Endodermal cell (in vitro differentiated cells): Measurements from ENCODE around the gene TSPAN9. TPM values are rescaled to one million over a fixed set of nuclear protein-coding genes. Genes with fewer than 3 reads are reported as not detected.
A peak's percentile ranks its signal among the peaks of the same experiment; 100 is the strongest.

Source experiments
- DNase-seq: peaks from one replicate; pipeline ENCODE4 v3.0.0-alpha.2; 2017
- H3K27ac ChIP-seq: 2 replicates; pipeline ENCODE4 v1.5.1; 2013; ENCODE audit warnings: mild to moderate bottlenecking, low read depth, low read length, moderate library complexity
- H3K27me3 ChIP-seq: 2 replicates; pipeline ENCODE4 v1.6.1; 2013; ENCODE audit warnings: mild to moderate bottlenecking, low read length, moderate library complexity; ENCODE audit not compliant: insufficient read depth, control insufficient read depth, poor library complexity, severe bottlenecking
- H3K36me3 ChIP-seq: 2 replicates; pipeline ENCODE4 v1.7.0; 2013; ENCODE audit warnings: mild to moderate bottlenecking, low read length, moderate library complexity; ENCODE audit not compliant: control insufficient read depth, insufficient read depth
- H3K4me1 ChIP-seq: one replicate; pipeline ENCODE4 v1.7.0; 2013; ENCODE audit warnings: low read length; ENCODE audit not compliant: control insufficient read depth, insufficient read depth
- H3K4me3 ChIP-seq: 2 replicates; pipeline ENCODE4 v1.5.1; 2013; ENCODE audit warnings: mild to moderate bottlenecking, low read length, moderate library complexity
- H3K9ac ChIP-seq: 2 replicates; pipeline ENCODE4 v1.6.1; 2013; ENCODE audit warnings: mild to moderate bottlenecking, low read length, moderate library complexity; ENCODE audit not compliant: poor library complexity, severe bottlenecking; ENCODE audit errors: extremely low read depth
- H3K9me3 ChIP-seq: 2 replicates; pipeline ENCODE4 v1.6.1; 2013; ENCODE audit warnings: mild to moderate bottlenecking, low read length, moderate library complexity; ENCODE audit not compliant: control insufficient read depth
- H3K27ac Mint-ChIP-seq: 2 replicates; pipeline ENCODE4 v1.8.0; 2020; ENCODE audit warnings: mixed read lengths
- H3K27me3 Mint-ChIP-seq: 2 replicates; pipeline ENCODE4 v1.8.0; 2021; ENCODE audit warnings: mild to moderate bottlenecking, mixed read lengths; ENCODE audit not compliant: insufficient read depth
- H3K36me3 Mint-ChIP-seq: 2 replicates; pipeline ENCODE4 v1.8.0; 2020; ENCODE audit warnings: low read depth, mixed read lengths
- H3K4me1 Mint-ChIP-seq: 2 replicates; pipeline ENCODE4 v1.8.0; 2020; ENCODE audit warnings: mixed read lengths
- H3K4me3 Mint-ChIP-seq: 2 replicates; pipeline ENCODE4 v1.8.0; 2020; ENCODE audit warnings: mild to moderate bottlenecking, moderate library complexity, mixed read lengths
- H3K9me3 Mint-ChIP-seq: 2 replicates; pipeline ENCODE4 v1.8.0; 2020; ENCODE audit warnings: mild to moderate bottlenecking, mixed read lengths
- WGBS, 2 experiments: methylation state at CpG; one replicate each; pipeline versions ENCODE4 v1.1.5 to v1.1.7; 2013; ENCODE audit warnings: missing lambda C conversion rate in 2 of 2, mixed read lengths in 1 of 2; ENCODE audit not compliant: insufficient coverage in 1 of 2, insufficient read length in 1 of 2; 5-methylcytosine and 5-hydroxymethylcytosine counted together
- total RNA-seq, 2 donors: library from RNA; stranded (reverse); fragmentation: NEBNext Ultra II Directional in 1 of 2; extraction: Animal tissue kit (Norgen Biotek cat#: 25700) in 1 of 2; gene quantifications; 2 replicates in 1 of 2; 3 replicates in 1 of 2; pipeline ENCODE4 v1.2.1, GENCODE V29; 2021
- TF ChIP-seq, protein P1 (sequence below): fragments of 200-600 bp; sonication (generic); conservative IDR thresholded peaks from 2 replicates; pipeline ENCODE4 v1.5.0; 2021; ENCODE audit warnings: antibody characterized with exemption, mild to moderate bottlenecking

The TSPAN9 gene
- total RNA-seq, 2 donors from 2014 or later: 31.9 to 80.8 TPM

DNA sequence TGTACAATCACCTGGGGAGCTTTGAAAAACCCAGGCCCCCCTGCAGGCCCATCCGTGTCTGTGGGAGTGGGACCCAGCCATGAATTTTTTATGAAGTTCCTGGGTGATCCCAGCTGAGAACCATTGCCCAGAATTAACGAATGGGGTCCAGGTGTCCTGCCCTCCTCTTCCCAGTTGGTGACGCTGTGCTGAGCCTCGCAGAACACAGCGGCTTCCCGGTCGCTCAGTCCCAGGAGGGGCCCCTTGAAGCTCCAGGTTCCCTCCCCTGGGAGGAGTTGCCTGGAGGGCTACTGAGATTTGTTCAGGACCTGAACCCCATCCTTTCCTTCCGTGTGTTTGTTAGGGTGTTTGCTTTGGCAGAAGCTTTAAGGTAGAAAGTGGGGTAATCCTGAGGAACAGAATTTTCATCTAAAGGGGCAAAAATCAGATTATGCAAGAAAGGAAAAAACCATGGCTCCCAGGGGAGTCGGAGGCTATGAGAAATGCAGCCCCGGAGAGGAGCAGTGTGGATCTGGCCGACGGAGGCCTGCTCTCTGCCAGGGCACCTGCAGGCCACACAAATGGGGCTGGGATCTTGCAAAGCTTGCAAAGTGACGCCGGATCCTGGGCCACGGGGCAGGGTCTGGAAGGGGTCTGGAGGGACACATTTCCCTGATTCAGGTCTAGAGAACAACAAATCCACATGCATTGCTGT lies 249.1 kb downstream of the TSPAN9 start:
- H3K4me1 Mint-ChIP-seq: no peaks in the 10 kb centered on the region
- Histone ChIP-seq H3K27me3 (no peaks in the 10 kb centered on the region), H3K9ac (no peak overlapping the region), H3K9me3 (no peaks in the 10 kb centered on the region), H3K4me1 (no peaks in the 10 kb centered on the region), H3K27ac (no peak overlapping the region), H3K4me3 (no peak overlapping the region), H3K36me3 (no peaks in the 10 kb centered on the region)
- DNase-seq: peak; percentile 80
- no peaks in the 10 kb centered on the region for H3K36me3 Mint-ChIP-seq
- no peak overlapping the region for H3K27ac Mint-ChIP-seq
- no peaks in the 10 kb centered on the region for H3K9me3 Mint-ChIP-seq
- 74 to 80% methylated on average over 7 to 15 of the region's 15 CpGs for WGBS, 2 experiments
- H3K27me3 Mint-ChIP-seq: peaks cover 3% of the 10 kb centered on the region
- TF ChIP-seq, protein P1, sequence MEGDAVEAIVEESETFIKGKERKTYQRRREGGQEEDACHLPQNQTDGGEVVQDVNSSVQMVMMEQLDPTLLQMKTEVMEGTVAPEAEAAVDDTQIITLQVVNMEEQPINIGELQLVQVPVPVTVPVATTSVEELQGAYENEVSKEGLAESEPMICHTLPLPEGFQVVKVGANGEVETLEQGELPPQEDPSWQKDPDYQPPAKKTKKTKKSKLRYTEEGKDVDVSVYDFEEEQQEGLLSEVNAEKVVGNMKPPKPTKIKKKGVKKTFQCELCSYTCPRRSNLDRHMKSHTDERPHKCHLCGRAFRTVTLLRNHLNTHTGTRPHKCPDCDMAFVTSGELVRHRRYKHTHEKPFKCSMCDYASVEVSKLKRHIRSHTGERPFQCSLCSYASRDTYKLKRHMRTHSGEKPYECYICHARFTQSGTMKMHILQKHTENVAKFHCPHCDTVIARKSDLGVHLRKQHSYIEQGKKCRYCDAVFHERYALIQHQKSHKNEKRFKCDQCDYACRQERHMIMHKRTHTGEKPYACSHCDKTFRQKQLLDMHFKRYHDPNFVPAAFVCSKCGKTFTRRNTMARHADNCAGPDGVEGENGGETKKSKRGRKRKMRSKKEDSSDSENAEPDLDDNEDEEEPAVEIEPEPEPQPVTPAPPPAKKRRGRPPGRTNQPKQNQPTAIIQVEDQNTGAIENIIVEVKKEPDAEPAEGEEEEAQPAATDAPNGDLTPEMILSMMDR: peak; percentile 78
- H3K4me3 Mint-ChIP-seq: no peak overlapping the region

DNA sequence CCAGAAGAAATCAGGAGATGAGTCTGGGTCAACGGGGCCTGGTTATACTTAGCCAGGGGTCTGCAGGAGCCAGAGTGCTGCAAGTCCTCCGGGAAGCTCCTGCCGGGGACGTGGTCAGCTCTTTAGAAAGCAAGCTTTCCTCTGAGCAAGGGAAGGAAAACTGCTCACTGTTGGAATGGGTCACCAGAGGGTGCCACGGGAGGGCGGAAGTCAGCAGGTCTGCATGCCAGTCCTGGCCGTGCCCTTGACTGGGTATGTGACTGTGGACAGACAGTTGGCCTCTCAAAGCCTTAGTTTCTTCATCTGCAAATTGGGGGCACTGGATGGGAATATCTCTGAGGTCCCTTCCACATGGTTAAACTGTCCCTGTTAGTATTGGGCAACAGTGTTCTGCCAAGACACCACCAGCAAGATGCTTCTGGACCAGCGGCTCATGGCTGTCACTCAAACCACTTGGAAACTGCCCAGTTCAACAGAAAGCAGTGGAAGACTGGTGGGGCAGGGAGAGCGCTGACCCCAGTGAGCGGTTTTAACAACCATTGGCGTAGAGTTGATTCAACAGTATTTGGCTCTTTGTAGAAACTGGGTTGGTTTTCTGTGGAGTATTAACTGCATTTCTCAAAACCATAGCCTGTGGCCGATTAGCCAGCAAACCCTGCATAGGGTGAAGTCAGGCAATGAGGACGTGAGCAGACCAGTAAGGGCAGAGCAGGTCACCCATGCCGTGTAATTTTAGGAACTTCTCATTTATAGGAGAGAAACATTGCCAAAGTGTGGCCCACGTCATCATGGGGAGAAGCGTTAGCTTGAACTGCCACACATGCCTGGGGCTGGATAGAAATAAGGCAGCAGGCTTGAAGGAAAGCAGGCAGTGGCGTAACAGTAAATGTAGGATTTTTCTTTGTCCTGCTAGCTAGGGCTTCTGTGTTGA lies 249.9 kb downstream of the TSPAN9 start:
- H3K9me3 Mint-ChIP-seq: no peaks in the 10 kb centered on the region
- H3K36me3 ChIP-seq: no peaks in the 10 kb centered on the region
- no peak overlapping the region for H3K4me3 Mint-ChIP-seq
- H3K27ac ChIP-seq: no peak overlapping the region
- 88 to 90% methylated on average over 17 of the region's 17 CpGs for WGBS, 2 experiments
- no peak overlapping the region for H3K4me3 ChIP-seq
- H3K9ac ChIP-seq: no peak overlapping the region
- no peak for DNase-seq
- no peaks in the 10 kb centered on the region for H3K9me3 ChIP-seq
- H3K27ac Mint-ChIP-seq: no peak overlapping the region
- no peaks in the 10 kb centered on the region for H3K27me3 ChIP-seq
- H3K4me1 ChIP-seq: no peaks in the 10 kb centered on the region
- H3K27me3 Mint-ChIP-seq: peaks cover 3% of the 10 kb centered on the region
- no peaks in the 10 kb centered on the region for H3K4me1 Mint-ChIP-seq
- TF ChIP-seq, protein P1: no peak
- no peaks in the 10 kb centered on the region for H3K36me3 Mint-ChIP-seq

DNA sequence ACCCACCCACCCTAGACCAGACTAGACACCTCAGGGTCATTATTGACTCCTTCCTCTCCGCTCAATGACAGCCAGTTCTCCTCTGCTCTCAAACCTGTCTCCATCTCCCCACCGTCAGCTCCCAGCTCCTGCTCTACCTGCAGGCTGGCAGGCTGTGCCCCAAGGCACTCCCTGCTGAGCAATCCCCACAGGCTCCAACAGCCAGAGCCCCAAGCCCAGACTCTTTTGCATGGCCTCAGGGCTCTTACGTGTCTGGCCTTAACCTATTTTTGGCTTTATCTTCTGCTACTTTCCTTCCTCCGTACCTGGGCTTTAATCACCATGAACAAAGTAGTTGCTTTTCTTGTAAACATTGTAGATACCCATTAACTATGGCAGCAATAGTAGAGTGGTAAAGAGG lies 250.9 kb downstream of the TSPAN9 start:
- no peak overlapping the region for H3K9ac ChIP-seq
- no peaks in the 10 kb centered on the region for H3K36me3 Mint-ChIP-seq
- no peaks in the 10 kb centered on the region for H3K4me1 Mint-ChIP-seq
- H3K27me3 ChIP-seq: no peaks in the 10 kb centered on the region
- no peak for DNase-seq
- H3K27ac ChIP-seq: no peak overlapping the region
- H3K27ac Mint-ChIP-seq: no peak overlapping the region
- no peak overlapping the region for H3K4me3 Mint-ChIP-seq
- no peak overlapping the region for H3K4me3 ChIP-seq
- H3K4me1 ChIP-seq: no peaks in the 10 kb centered on the region
- no peaks in the 10 kb centered on the region for H3K36me3 ChIP-seq
- WGBS, 2 experiments: 77 to 86% methylated on average over 2 to 4 of the region's 4 CpGs
- no peaks in the 10 kb centered on the region for H3K9me3 ChIP-seq
- H3K9me3 Mint-ChIP-seq: no peaks in the 10 kb centered on the region
- H3K27me3 Mint-ChIP-seq: peaks cover 3% of the 10 kb centered on the region
- TF ChIP-seq, protein P1: no peak
